Neural progenitor cell (in vitro differentiated cells): ENCODE measurements around the gene FOXN3. TPM values are rescaled to one million over a fixed set of nuclear protein-coding genes. Genes with fewer than 3 reads are reported as not detected.
A peak's percentile ranks its signal among the peaks of the same experiment; 100 is the strongest.

ENCODE experiments used
- DNase-seq: peaks from one replicate; pipeline ENCODE4 v3.0.0-alpha.2; 2016; ENCODE audit warnings: low spot score
- H2AFZ ChIP-seq: fragments of 200-600 bp; sonication (generic); replicated peaks from 2 replicates; pipeline ENCODE4 v1.6.1; 2016; ENCODE audit warnings: antibody characterized with exemption
- H3F3A ChIP-seq: fragments of 200-600 bp; sonication (generic); 2 replicates; pipeline ENCODE4 v1.6.1; 2016; ENCODE audit warnings: antibody characterized with exemption, low read depth
- H3K27ac ChIP-seq: fragments of 200-600 bp; sonication (generic); 2 replicates; pipeline ENCODE4 v1.5.1; 2016; ENCODE audit warnings: mild to moderate bottlenecking
- H3K27me3 ChIP-seq: fragments of 200-600 bp; sonication (generic); 2 replicates; pipeline ENCODE4 v1.6.1; 2016; ENCODE audit warnings: mild to moderate bottlenecking, moderate library complexity
- H3K36me3 ChIP-seq: fragments of 200-600 bp; sonication (generic); 2 replicates; pipeline ENCODE4 v1.5.1; 2016
- H3K4me1 ChIP-seq: fragments of 200-600 bp; sonication (generic); 2 replicates; pipeline ENCODE4 v1.6.1; 2016; ENCODE audit warnings: mixed run types
- H3K4me2 ChIP-seq: fragments of 200-600 bp; sonication (generic); 2 replicates; pipeline ENCODE4 v1.6.1; 2016
- H3K4me3 ChIP-seq: fragments of 200-600 bp; sonication (generic); 2 replicates; pipeline ENCODE4 v1.5.1; 2016
- H3K79me2 ChIP-seq: fragments of 200-600 bp; sonication (generic); 2 replicates; pipeline ENCODE4 v1.6.1; 2016; ENCODE audit warnings: low read depth
- H3K9ac ChIP-seq: fragments of 200-600 bp; sonication (generic); 2 replicates; pipeline ENCODE4 v1.6.1; 2016
- H3K9me3 ChIP-seq: fragments of 200-600 bp; sonication (generic); 2 replicates; pipeline ENCODE4 v1.5.1; 2016; ENCODE audit warnings: low read depth
- H4K20me1 ChIP-seq: fragments of 200-600 bp; sonication (generic); 2 replicates; pipeline ENCODE4 v1.6.1; 2016; ENCODE audit warnings: low read depth
- H3K27ac Mint-ChIP-seq: 3 replicates; pipeline ENCODE4 v1.8.0; 2021; ENCODE audit warnings: mixed read lengths
- H3K27me3 Mint-ChIP-seq: 2 replicates; pipeline ENCODE4 v1.8.0; 2022; ENCODE audit warnings: low read depth, mild to moderate bottlenecking, inconsistent platforms, moderate library complexity, mixed read lengths; ENCODE audit not compliant: insufficient read depth
- H3K36me3 Mint-ChIP-seq: 3 replicates; pipeline ENCODE4 v1.8.0; 2021; ENCODE audit warnings: mixed read lengths
- H3K4me1 Mint-ChIP-seq: 3 replicates; pipeline ENCODE4 v1.8.0; 2021; ENCODE audit warnings: mixed read lengths
- H3K4me3 Mint-ChIP-seq: 3 replicates; pipeline ENCODE4 v1.8.0; 2021; ENCODE audit warnings: mild to moderate bottlenecking, moderate library complexity, mixed read lengths
- H3K9me3 Mint-ChIP-seq: 3 replicates; pipeline ENCODE4 v1.8.0; 2020; ENCODE audit warnings: mixed read lengths
- EZH2 ChIP-seq: fragments of 200-600 bp; sonication (generic); IDR thresholded peaks from 2 replicates; pipeline ENCODE4 v1.6.1; 2017; ENCODE audit warnings: antibody characterized with exemption, mild to moderate bottlenecking, moderate library complexity
- EZH2phosphoT487 ChIP-seq: fragments of 200-600 bp; sonication (generic); IDR thresholded peaks from 2 replicates; pipeline ENCODE4 v1.6.1; 2017; ENCODE audit warnings: antibody characterized with exemption
- total RNA-seq: library from RNA; depleted of rRNA; stranded (reverse); fragments of >200 nt; gene quantifications from 2 replicates; pipeline ENCODE4 v1.2.3, GENCODE V29; 2015; ENCODE audit warnings: low replicate concordance
- TF ChIP-seq, protein P1 (sequence below): fragments of 200-600 bp; sonication (generic); IDR thresholded peaks from 2 replicates; pipeline ENCODE4 v1.5.1; 2017; ENCODE audit warnings: antibody characterized with exemption, mild to moderate bottlenecking

Gene FOXN3
- total RNA-seq, 1 donor from 2014 or later: 39.5 TPM

DNA sequence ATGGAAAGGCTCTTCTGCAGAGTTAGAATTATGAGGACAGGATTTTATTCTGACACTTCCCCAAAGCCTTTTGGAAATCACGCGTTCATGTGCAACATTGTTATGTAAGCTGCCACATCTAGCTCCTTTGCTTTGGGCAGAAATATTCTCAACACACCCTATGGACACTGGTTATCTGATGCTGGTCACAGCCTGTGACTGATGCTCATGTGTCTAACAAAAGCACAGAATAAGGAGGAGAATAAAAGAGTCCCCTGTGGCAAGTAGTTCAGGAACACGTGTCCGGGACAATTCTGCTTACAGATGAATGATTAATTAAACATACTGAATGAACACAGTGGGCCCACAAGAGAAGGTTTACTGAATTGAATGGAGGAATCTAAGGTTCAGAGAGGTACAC, 22.1 kb downstream of the FOXN3 start:
- Mint-ChIP-seq H3K27ac (no peak overlapping the region), H3K4me3 (no peak overlapping the region), H3K36me3 (no peaks in the 10 kb centered on the region), H3K27me3 (peaks cover 12% of the 10 kb centered on the region), H3K9me3 (no peaks in the 10 kb centered on the region), H3K4me1 (peaks cover 54% of the 10 kb centered on the region)
- Histone ChIP-seq H3K4me2 (no peak overlapping the region), H3K4me3 (no peak overlapping the region), H3F3A (no peaks in the 10 kb centered on the region), H2AFZ (no peak overlapping the region), H3K36me3 (no peaks in the 10 kb centered on the region), H3K27me3 (no peaks in the 10 kb centered on the region), H3K79me2 (peaks cover 97% of the 10 kb centered on the region), H3K9ac (no peak overlapping the region), H3K9me3 (no peaks in the 10 kb centered on the region), H3K27ac (no peak overlapping the region), H4K20me1 (peaks cover 74% of the 10 kb centered on the region), H3K4me1 (peaks cover 6% of the 10 kb centered on the region)
- TF ChIP-seq EZH2phosphoT487 (no peak), EZH2 (no peak)
- TF ChIP-seq, protein P1, sequence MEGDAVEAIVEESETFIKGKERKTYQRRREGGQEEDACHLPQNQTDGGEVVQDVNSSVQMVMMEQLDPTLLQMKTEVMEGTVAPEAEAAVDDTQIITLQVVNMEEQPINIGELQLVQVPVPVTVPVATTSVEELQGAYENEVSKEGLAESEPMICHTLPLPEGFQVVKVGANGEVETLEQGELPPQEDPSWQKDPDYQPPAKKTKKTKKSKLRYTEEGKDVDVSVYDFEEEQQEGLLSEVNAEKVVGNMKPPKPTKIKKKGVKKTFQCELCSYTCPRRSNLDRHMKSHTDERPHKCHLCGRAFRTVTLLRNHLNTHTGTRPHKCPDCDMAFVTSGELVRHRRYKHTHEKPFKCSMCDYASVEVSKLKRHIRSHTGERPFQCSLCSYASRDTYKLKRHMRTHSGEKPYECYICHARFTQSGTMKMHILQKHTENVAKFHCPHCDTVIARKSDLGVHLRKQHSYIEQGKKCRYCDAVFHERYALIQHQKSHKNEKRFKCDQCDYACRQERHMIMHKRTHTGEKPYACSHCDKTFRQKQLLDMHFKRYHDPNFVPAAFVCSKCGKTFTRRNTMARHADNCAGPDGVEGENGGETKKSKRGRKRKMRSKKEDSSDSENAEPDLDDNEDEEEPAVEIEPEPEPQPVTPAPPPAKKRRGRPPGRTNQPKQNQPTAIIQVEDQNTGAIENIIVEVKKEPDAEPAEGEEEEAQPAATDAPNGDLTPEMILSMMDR: no peak
- no peak for DNase-seq

DNA sequence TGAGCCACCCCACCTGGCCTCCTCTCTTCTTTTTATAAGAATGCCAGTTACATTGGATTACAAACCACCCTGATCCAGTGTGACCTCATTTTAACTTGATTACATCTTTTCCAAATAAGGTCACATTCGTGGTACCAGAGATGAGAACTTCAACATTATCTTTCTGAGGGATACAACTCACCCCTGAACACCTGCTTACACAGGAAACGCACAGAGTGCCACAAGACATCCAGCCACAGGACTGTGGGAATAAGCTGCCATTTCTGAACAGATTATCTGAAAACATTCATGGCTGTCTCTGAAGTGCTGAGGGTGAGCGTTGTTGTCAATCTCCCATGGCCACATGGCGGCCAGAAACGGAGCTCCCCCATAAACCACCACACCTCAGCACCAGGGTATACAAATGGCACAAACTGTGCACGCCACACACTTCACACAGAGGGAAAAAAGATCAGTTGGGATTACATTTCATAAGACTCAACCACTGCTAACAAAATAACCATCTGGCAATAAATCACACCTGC, 23.7 kb downstream of the FOXN3 start:
- DNase-seq: no peak
- H2AFZ ChIP-seq: no peak overlapping the region
- H3K4me3 ChIP-seq: no peak overlapping the region
- H3K27me3 ChIP-seq: no peaks in the 10 kb centered on the region
- no peak overlapping the region for H3K9ac ChIP-seq
- Mint-ChIP-seq H3K27ac (peak overlapping the region; percentile 82), H3K27me3 (peaks cover 13% of the 10 kb centered on the region), H3K4me3 (no peak overlapping the region), H3K36me3 (no peaks in the 10 kb centered on the region), H3K9me3 (no peaks in the 10 kb centered on the region), H3K4me1 (peaks cover 50% of the 10 kb centered on the region)
- H3K9me3 ChIP-seq: no peaks in the 10 kb centered on the region
- TF ChIP-seq, protein P1: no peak
- TF ChIP-seq EZH2phosphoT487 (no peak), EZH2 (no peak)
- H3K27ac ChIP-seq: no peak overlapping the region
- H3K36me3 ChIP-seq: no peaks in the 10 kb centered on the region
- H3K4me1 ChIP-seq: peaks cover 7% of the 10 kb centered on the region
- peaks cover 4% of the 10 kb centered on the region for H3F3A ChIP-seq
- peaks cover 97% of the 10 kb centered on the region for H3K79me2 ChIP-seq
- peaks cover 74% of the 10 kb centered on the region for H4K20me1 ChIP-seq
- no peak overlapping the region for H3K4me2 ChIP-seq

DNA sequence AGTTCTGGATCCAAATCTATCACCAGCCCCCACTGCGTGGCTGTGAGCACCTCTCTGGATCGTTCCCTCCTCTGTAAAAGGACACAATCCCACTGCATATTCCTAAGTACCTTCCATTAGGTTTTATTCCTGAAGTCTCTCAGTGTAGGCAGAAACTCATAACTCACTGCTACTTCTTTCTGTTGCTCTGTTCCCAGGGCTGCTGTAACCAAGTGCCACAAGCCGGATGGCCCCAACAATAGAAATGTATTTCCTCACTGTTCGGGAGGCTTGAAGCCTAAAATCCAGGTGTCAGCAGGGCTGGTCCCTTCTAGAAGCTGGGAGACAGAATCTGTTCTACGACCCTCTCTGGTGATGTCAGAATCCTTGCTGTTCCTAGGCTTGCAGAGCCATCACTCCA, 24.9 kb downstream of the FOXN3 start:
- no peaks in the 10 kb centered on the region for H3K27me3 ChIP-seq
- peaks cover 97% of the 10 kb centered on the region for H3K79me2 ChIP-seq
- no peak overlapping the region for H3K27ac ChIP-seq
- H3K9me3 Mint-ChIP-seq: no peaks in the 10 kb centered on the region
- no peak overlapping the region for H3K4me3 ChIP-seq
- peaks cover 7% of the 10 kb centered on the region for H3K27me3 Mint-ChIP-seq
- no peaks in the 10 kb centered on the region for H3K36me3 Mint-ChIP-seq
- no peak for DNase-seq
- H3F3A ChIP-seq: peaks cover 4% of the 10 kb centered on the region
- TF ChIP-seq, protein P1: no peak
- TF ChIP-seq EZH2phosphoT487 (no peak), EZH2 (no peak)
- peaks cover 7% of the 10 kb centered on the region for H3K4me1 ChIP-seq
- H3K4me1 Mint-ChIP-seq: peaks cover 44% of the 10 kb centered on the region
- no peak overlapping the region for H3K4me2 ChIP-seq
- H4K20me1 ChIP-seq: peaks cover 75% of the 10 kb centered on the region
- H3K36me3 ChIP-seq: no peaks in the 10 kb centered on the region
- no peak overlapping the region for H2AFZ ChIP-seq
- no peaks in the 10 kb centered on the region for H3K9me3 ChIP-seq
- H3K4me3 Mint-ChIP-seq: no peak overlapping the region
- H3K27ac Mint-ChIP-seq: no peak overlapping the region
- no peak overlapping the region for H3K9ac ChIP-seq
